GM12878 (cell line): Measurements from ENCODE around the gene DAB2IP. TPM values are rescaled to one million over a fixed set of nuclear protein-coding genes. Genes with fewer than 3 reads are reported as not detected.

Source experiments
- ATAC-seq: fragments of 200-7000 bp; cut with Tn5 transposase; 3 replicates; pipeline ENCODE4 v1.9.1; 2020; ENCODE audit warnings: mild to moderate bottlenecking, moderate library complexity
- BruUV-seq: library from RNA; stranded (reverse); fragments of 400-500 nt; replicated peaks from 2 replicates; lab custom pipeline; 2021; lab: Mats Ljungman, UMichigan
- CTCF ChIA-PET: fragments of 300-600 bp; sonication (Branson Sonifier 250); formaldehyde crosslinking; extraction: SDS; loops from one replicate; lab custom pipeline; 2021; ENCODE audit warnings: inconsistent platforms; lab: Yijun Ruan, JAX
- POLR2A ChIA-PET: fragments of 350-600 bp; formaldehyde crosslinking; extraction: SDS; loops from one replicate; lab custom pipeline; 2021; ENCODE audit warnings: inconsistent platforms; lab: Charles Lee
- RAD21 ChIA-PET: fragments of 300-600 bp; sonication (Branson Sonifier 250); formaldehyde crosslinking; loops from one replicate; lab custom pipeline; 2023; ENCODE audit warnings: antibody characterized with exemption; ENCODE audit not compliant: unreplicated experiment; lab: Charles Lee
- SMC1A ChIA-PET: fragments of 300-600 bp; sonication (Branson Sonifier 250); formaldehyde crosslinking; loops from one replicate; lab custom pipeline; 2023; ENCODE audit not compliant: unreplicated experiment, uncharacterized antibody; lab: Charles Lee
- DNase-seq: peaks from one replicate; pipeline ENCODE4 v3.0.0-alpha.2; 2011; ENCODE audit warnings: low read depth, low spot score
- FAIRE-seq: peaks from 3 replicates; lab custom pipeline; 2011; peaks lifted over from hg19 to GRCh38; lab: Jason Lieb, UNC
- H2AFZ ChIP-seq: 2 replicates; pipeline ENCODE4 v1.6.0; 2011; ENCODE audit warnings: low read depth, low read length, control low read depth; ENCODE audit not compliant: control insufficient read depth
- H3K27ac ChIP-seq: 2 replicates; pipeline ENCODE4 v1.5.1; 2011; ENCODE audit warnings: control low read depth; ENCODE audit not compliant: control insufficient read depth, insufficient read depth
- H3K27me3 ChIP-seq, 2 experiments: replicated peaks in 1 of 2; 2 replicates each; pipeline versions ENCODE4 v1.6.0 to v1.6.1; 2011; ENCODE audit warnings: low read length in 1 of 2; ENCODE audit not compliant: control insufficient read depth in 2 of 2, insufficient read depth in 2 of 2
- H3K36me3 ChIP-seq, 2 experiments: 2 replicates each; pipeline ENCODE4 v1.5.1; 2011; ENCODE audit warnings: low read length in 1 of 2; ENCODE audit not compliant: control insufficient read depth in 2 of 2, insufficient read depth in 2 of 2
- H3K4me1 ChIP-seq: 2 replicates; pipeline ENCODE4 v1.6.1; 2011; ENCODE audit warnings: mild to moderate bottlenecking, low read length, moderate library complexity, mixed read lengths; ENCODE audit not compliant: control insufficient read depth, insufficient read depth
- H3K4me2 ChIP-seq: 2 replicates; pipeline ENCODE4 v1.6.0; 2011; ENCODE audit warnings: control low read depth; ENCODE audit not compliant: control insufficient read depth, insufficient read depth
- H3K4me3 ChIP-seq: fragments of 200-600 bp; sonication (generic); 2 replicates; pipeline ENCODE4 v1.5.1; 2016
- H3K79me2 ChIP-seq: 2 replicates; pipeline ENCODE4 v1.6.0; 2011; ENCODE audit warnings: low read length; ENCODE audit not compliant: control insufficient read depth, insufficient read depth
- H3K9ac ChIP-seq: 2 replicates; pipeline ENCODE4 v1.8.0; 2011; ENCODE audit warnings: low read length, control low read depth, mixed read lengths; ENCODE audit not compliant: control insufficient read depth, insufficient read depth
- H3K9me3 ChIP-seq: replicated peaks from 3 replicates; pipeline ENCODE4 v1.5.1; 2011; ENCODE audit warnings: mild to moderate bottlenecking, low read length; ENCODE audit not compliant: control insufficient read depth, insufficient read depth
- H4K20me1 ChIP-seq: 2 replicates; pipeline ENCODE4 v1.6.0; 2011; ENCODE audit not compliant: control insufficient read depth, insufficient read depth
- ASH2L ChIP-seq: fragments of 300-600, 200-600 bp; sonication (generic); IDR thresholded peaks from 2 replicates; pipeline ENCODE4 v1.6.1; 2017; ENCODE audit warnings: low read depth, mild to moderate bottlenecking, borderline replicate concordance
- KDM1A ChIP-seq: fragments of 200-600 bp; sonication (generic); IDR thresholded peaks from 2 replicates; pipeline ENCODE4 v1.6.1; 2016; ENCODE audit warnings: borderline replicate concordance
- MTA3 ChIP-seq: IDR thresholded peaks from 2 replicates; pipeline ENCODE4 v1.6.1; 2012; ENCODE audit warnings: low read length, inconsistent platforms, borderline replicate concordance
- RB1 ChIP-seq: fragments of 450-650 bp; formaldehyde crosslinking; IDR thresholded peaks from 2 replicates; pipeline ENCODE4 v1.6.1; 2017; ENCODE audit warnings: mild to moderate bottlenecking, borderline replicate concordance
- RUNX3 ChIP-seq: IDR thresholded peaks from 2 replicates; pipeline ENCODE4 v1.6.1; 2012; ENCODE audit warnings: low read length, inconsistent platforms
- SKIL ChIP-seq: fragments of 450-650 bp; IDR thresholded peaks from 2 replicates; pipeline ENCODE4 v1.6.1; 2017; ENCODE audit warnings: mild to moderate bottlenecking, low read depth, inconsistent platforms; ENCODE audit not compliant: poor library complexity, severe bottlenecking
- SUZ12 ChIP-seq: fragments of 200-600 bp; sonication (generic); IDR thresholded peaks from one replicate; pipeline ENCODE4 v1.6.1; 2018; ENCODE audit warnings: antibody characterized with exemption, mild to moderate bottlenecking; ENCODE audit not compliant: unreplicated experiment
- TCF12 ChIP-seq: IDR thresholded peaks from 2 replicates; pipeline ENCODE4 v1.6.1; 2011; ENCODE audit warnings: low read depth, mild to moderate bottlenecking, low read length
- WGBS: methylation state at CpG from one replicate; pipeline ENCODE4 v1.1.6; 2016; ENCODE audit warnings: low lambda C conversion rate; ENCODE audit not compliant: insufficient replicate concordance, insufficient coverage; ENCODE audit errors: missing lambda C conversion rate; 5-methylcytosine and 5-hydroxymethylcytosine counted together
- in situ Hi-C: fragments of 300-500 bp; cut with MboI; formaldehyde crosslinking; loops from 9 replicates; pipeline ENCODE4 v1.14.3; 2018; ENCODE audit warnings: mixed read lengths
- intact Hi-C: fragments of 100-400 bp; cut with micrococcal nuclease; formaldehyde crosslinking; loops from one replicate; pipeline ENCODE4 v1.14.2; 2022; ENCODE audit not compliant: unreplicated experiment
- polyA plus RNA-seq, 11 experiments: library from polyadenylated mRNA; depleted of rRNA in 4 of 11; unstranded in 6 of 11; stranded (reverse) in 5 of 11; fragments of >200 nt; fragmentation: Nextera tagmentation in 4 of 11; fragmentation: Illumina TruSeq in 1 of 11; extraction: Ambion mirVana in 4 of 11; extraction: Trizol in 1 of 11; gene quantifications; 1 replicate in 1 of 11; 2 replicates in 10 of 11; pipeline versions ENCODE4 v1.2.1 to v1.2.3, GENCODE V29; 2011 to 2016; ENCODE audit warnings: inconsistent platforms in 2 of 11, missing spikeins in 2 of 11, low read depth in 1 of 11
- total RNA-seq, 4 experiments: library from RNA; depleted of rRNA in 3 of 4; stranded (reverse); fragments of >200 nt in 3 of 4; fragmentation: Illumina TruSeq in 1 of 4; extraction: Trizol in 1 of 4; gene quantifications; 2 replicates each; pipeline versions ENCODE4 v1.2.1 to v1.2.3, GENCODE V29; 2013 to 2021
- TF ChIP-seq, protein P1 (sequence below): fragments of 450-650 bp; formaldehyde crosslinking; IDR thresholded peaks from 2 replicates; pipeline ENCODE4 v1.4.0; 2022; ENCODE audit warnings: mild to moderate bottlenecking, moderate library complexity
- TF ChIP-seq, protein P2 (sequence below): fragments of 450-650 bp; IDR thresholded peaks from 2 replicates; pipeline ENCODE4 v1.6.1; 2018; ENCODE audit warnings: borderline replicate concordance, mild to moderate bottlenecking; ENCODE audit not compliant: partially characterized antibody

DAB2IP gene
- total and polyA plus RNA-seq, 10 of the 15 experiments (the other 5 are each of a cell fraction or from before 2014, with no cell fraction given): 0.03 to 0.38 (median 0.14) TPM; not detected in 6

DNA sequence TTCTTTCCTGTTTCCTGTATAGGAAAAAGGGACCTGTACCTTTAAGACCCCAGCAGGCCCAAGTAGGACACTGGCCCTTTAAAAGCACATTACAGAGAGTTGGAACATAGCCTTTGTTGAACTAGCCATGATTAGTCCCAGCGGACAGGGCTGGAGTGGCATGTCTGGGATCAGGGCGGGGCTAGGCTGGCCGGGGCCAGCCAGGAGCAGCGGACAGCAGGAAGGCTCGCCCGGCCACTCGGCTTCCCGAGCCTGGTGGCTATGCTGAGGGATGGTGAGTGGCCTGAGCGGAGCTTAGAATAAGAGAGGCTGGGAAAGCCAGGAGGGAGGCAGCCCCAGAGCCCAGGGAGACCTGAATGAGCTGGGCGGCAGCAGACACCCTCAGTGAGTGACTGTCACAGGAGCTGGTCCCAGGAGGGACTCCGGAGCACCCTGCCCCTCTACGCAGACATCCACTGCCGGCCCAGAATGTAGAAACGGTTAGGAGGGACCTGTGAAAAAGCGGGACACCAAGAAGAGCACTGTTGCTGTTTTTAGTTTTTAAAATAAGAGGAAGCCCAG is 92.1 kb downstream of the DAB2IP start:
- ChIA-PET RAD21 (no interaction called here), SMC1A (interaction anchor here (0.6 to 0.7 kb wide), 2 partner anchors 247 to 469 kb away, joined by 4 read pairs; no protein-coding TSS in a partner anchor), POLR2A (interaction anchor here (0.6 kb wide), 1 partner anchor 130 kb away, joined by 3 read pairs; no protein-coding TSS in a partner anchor), CTCF (no interaction called here)
- no TSS peak for BruUV-seq
- TF ChIP-seq RUNX3 (no peak), KDM1A (no peak), ASH2L (no peak), RB1 (no peak), SUZ12 (no peak), MTA3 (no peak), TCF12 (no peak), SKIL (no peak)
- TF ChIP-seq, protein P1, sequence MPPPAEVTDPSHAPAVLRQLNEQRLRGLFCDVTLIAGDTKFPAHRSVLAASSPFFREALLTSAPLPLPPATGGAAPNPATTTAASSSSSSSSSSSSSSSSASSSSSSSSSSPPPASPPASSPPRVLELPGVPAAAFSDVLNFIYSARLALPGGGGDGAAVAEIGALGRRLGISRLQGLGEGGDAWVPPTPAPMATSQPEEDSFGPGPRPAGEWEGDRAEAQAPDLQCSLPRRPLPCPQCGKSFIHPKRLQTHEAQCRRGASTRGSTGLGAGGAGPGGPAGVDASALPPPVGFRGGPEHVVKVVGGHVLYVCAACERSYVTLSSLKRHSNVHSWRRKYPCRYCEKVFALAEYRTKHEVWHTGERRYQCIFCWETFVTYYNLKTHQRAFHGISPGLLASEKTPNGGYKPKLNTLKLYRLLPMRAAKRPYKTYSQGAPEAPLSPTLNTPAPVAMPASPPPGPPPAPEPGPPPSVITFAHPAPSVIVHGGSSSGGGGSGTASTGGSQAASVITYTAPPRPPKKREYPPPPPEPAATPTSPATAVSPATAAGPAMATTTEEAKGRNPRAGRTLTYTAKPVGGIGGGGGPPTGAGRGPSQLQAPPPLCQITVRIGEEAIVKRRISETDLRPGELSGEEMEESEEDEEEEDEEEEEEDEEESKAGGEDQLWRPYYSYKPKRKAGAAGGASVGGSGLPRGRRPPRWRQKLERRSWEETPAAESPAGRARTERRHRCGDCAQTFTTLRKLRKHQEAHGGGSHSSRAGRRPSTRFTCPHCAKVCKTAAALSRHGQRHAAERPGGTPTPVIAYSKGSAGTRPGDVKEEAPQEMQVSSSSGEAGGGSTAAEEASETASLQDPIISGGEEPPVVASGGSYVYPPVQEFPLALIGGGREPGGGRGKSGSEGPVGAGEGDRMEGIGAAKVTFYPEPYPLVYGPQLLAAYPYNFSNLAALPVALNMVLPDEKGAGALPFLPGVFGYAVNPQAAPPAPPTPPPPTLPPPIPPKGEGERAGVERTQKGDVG (CRISPR knock-in tag): no peak
- TF ChIP-seq, protein P2, sequence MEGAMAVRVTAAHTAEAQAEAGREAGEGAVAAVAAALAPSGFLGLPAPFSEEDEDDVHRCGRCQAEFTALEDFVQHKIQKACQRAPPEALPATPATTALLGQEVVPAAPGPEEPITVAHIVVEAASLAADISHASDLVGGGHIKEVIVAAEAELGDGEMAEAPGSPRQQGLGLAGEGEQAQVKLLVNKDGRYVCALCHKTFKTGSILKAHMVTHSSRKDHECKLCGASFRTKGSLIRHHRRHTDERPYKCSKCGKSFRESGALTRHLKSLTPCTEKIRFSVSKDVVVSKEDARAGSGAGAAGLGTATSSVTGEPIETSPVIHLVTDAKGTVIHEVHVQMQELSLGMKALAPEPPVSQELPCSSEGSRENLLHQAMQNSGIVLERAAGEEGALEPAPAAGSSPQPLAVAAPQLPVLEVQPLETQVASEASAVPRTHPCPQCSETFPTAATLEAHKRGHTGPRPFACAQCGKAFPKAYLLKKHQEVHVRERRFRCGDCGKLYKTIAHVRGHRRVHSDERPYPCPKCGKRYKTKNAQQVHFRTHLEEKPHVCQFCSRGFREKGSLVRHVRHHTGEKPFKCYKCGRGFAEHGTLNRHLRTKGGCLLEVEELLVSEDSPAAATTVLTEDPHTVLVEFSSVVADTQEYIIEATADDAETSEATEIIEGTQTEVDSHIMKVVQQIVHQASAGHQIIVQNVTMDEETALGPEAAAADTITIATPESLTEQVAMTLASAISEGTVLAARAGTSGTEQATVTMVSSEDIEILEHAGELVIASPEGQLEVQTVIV: no peak
- 0 out of 4 replicates have a peak, but pooled peaks cover 0 to 2% of the 10 kb centered on the region in 2 experiments for H3K27me3 ChIP-seq
- no peaks in the 10 kb centered on the region for H4K20me1 ChIP-seq
- H3K27ac ChIP-seq: no peak overlapping the region
- 60% methylated on average over 15 of the region's 15 CpGs for WGBS
- H3K36me3 ChIP-seq: no peaks in the 10 kb centered on the region
- intact Hi-C loops: loop anchor here (2.0 kb wide), 1 partner anchor 249 kb away; no protein-coding TSS in a partner anchor
- no peaks in the 10 kb centered on the region for H3K9me3 ChIP-seq
- no peak overlapping the region for H3K4me3 ChIP-seq
- no peak overlapping the region for H3K9ac ChIP-seq
- ATAC-seq (no peak), DNase-seq (no peak), FAIRE-seq (no peak)
- in situ Hi-C loops: no loop called here
- peaks cover 15% of the 10 kb centered on the region for H3K4me1 ChIP-seq
- H3K79me2 ChIP-seq: no peaks in the 10 kb centered on the region
- H3K4me2 ChIP-seq: no peak overlapping the region
- no peak overlapping the region for H2AFZ ChIP-seq
